Prostate gland (tissue), 2 donors: Measurements from ENCODE around the gene DDX52. TPM values are rescaled to one million over a fixed set of nuclear protein-coding genes. Genes with fewer than 3 reads are reported as not detected.
"Not testable (repeated sequence)": the region's sequence is repeated elsewhere in the genome, so short reads cannot be mapped to it uniquely, and the experiment has no call there.

Source experiments
- DNase-seq: peaks from one replicate; pipeline ENCODE4 v3.0.0-alpha.2; 2019; ENCODE audit warnings: low spot score
- H3K27ac ChIP-seq, 2 donors: fragments of 200-600 bp; sonication (generic); 2 replicates each; pipeline ENCODE4 v1.5.1; 2017 to 2019
- H3K27me3 ChIP-seq: fragments of 200-600 bp; sonication (generic); replicated peaks from 2 replicates; pipeline ENCODE4 v1.5.1; 2019; ENCODE audit not compliant: insufficient read depth
- H3K36me3 ChIP-seq, 2 donors: fragments of 200-600 bp; sonication (generic); 1 replicate in 1 of 2; 2 replicates in 1 of 2; pipeline versions ENCODE4 v1.5.1 to v1.8.1; 2017 to 2019
- H3K4me1 ChIP-seq: fragments of 200-600 bp; sonication (generic); replicated peaks from 2 replicates; pipeline ENCODE4 v1.5.1; 2019
- H3K4me3 ChIP-seq, 2 donors: fragments of 200-600 bp; sonication (generic); 2 replicates each; pipeline ENCODE4 v1.5.1; 2017 to 2019
- H3K9me3 ChIP-seq: fragments of 200-600 bp; sonication (generic); 2 replicates; pipeline ENCODE4 v1.5.1; 2017
- CTCF ChIP-seq, 4 experiments: fragments of 200-600 bp in 2 of 4; fragments of 450-650 bp in 2 of 4; sonication (generic) in 2 of 4; IDR thresholded peaks; 1 replicate in 3 of 4; 2 replicates in 1 of 4; pipeline ENCODE4 v1.5.1; 2016 to 2019; ENCODE audit warnings: antibody characterized with exemption in 4 of 4, mild to moderate bottlenecking in 2 of 4, moderate library complexity in 2 of 4
- POLR2A ChIP-seq: fragments of 450-650 bp; IDR thresholded peaks from one replicate; pipeline ENCODE4 v1.6.1; 2016; ENCODE audit warnings: antibody characterized with exemption, mild to moderate bottlenecking
- POLR2AphosphoS5 ChIP-seq: sonication (generic); formaldehyde crosslinking; IDR thresholded peaks from one replicate; pipeline ENCODE4 v1.6.1; 2017; ENCODE audit warnings: antibody characterized with exemption
- WGBS: methylation state at CpG from one replicate; pipeline ENCODE4 v1.1.5; 2018; 5-methylcytosine and 5-hydroxymethylcytosine counted together
- intact Hi-C: fragments of 100-400 bp; cut with DNase I; formaldehyde crosslinking; loops from one replicate; pipeline ENCODE4 v1.14.2; 2022
- total RNA-seq, 2 donors: library from RNA; depleted of rRNA; stranded (reverse); fragments of >200 nt; gene quantifications; one replicate each; pipeline ENCODE4 v1.1.0, GENCODE V29; 2016

Gene DDX52
- total RNA-seq, 2 donors from 2014 or later: 14.8 to 17.5 TPM

GRCh38 chr17:37647856-37648255 lies 4.6 kb upstream of the DDX52 start:
- Histone ChIP-seq H3K36me3 (no peaks in the 10 kb centered on the region), H3K4me3 (no peak overlapping the region), H3K9me3 (no peaks in the 10 kb centered on the region), H3K4me1 (no peaks in the 10 kb centered on the region), H3K27ac (no peak overlapping the region), H3K27me3 (no peaks in the 10 kb centered on the region)
- TF ChIP-seq CTCF (IDR thresholded peaks at IDR 0.05) (no peak), POLR2AphosphoS5 (no peak), POLR2A (no peak)
- no peak for DNase-seq
- 76% methylated on average over 1 of the region's 1 CpG for WGBS
- intact Hi-C loops: no loop called here

DNA sequence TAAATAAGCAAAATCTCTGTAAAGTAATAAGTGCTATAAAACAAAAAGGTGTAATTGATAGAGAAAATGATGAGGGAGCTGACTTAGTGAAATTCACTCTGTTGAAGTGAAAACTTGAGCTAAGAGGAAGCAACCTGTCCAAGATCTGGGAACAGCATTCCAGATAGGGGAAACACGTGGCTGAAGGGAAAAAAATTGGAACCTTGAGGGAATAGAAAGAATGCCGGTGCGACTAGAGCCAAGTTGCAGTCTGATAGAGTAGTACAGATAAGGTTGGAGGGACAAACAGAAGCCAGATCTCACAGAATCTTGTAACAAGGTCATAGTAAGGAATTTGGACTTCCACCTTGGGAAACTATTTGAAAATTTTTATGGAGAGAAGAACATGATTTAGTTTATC lies 623 bp upstream of the DDX52 start:
- Histone ChIP-seq H3K4me1 (no peaks in the 10 kb centered on the region), H3K27ac (peak overlapping the region; percentile 88), H3K27me3 (no peaks in the 10 kb centered on the region), H3K4me3 (peak overlapping the region in 1 of 2 donors; percentile 78), H3K36me3 (no peaks in the 10 kb centered on the region), H3K9me3 (no peaks in the 10 kb centered on the region)
- intact Hi-C loops: no loop called here
- TF ChIP-seq POLR2AphosphoS5: no peak
- 10% methylated on average over 3 of the region's 3 CpGs for WGBS
- no peak for DNase-seq

DNA sequence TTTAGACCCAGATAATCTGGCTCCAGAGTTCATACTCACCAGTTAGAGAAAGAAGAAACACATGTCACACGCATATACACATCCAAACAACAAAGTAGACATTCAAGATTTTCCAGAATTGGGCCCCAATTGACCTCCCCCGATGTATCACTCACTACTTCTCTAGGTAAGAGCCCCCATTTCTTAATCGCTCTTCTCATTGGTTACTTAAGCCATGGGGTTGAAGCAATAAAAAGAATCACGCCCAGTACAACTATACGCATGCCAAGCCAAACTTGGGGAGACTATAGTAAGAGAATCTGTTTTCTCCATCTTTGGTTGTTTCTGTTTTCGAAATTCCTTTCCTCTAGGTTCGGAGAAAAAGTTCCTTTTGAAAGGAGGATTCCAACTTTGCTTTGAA lies 565 bp downstream of the DDX52 start:
- Histone ChIP-seq H3K4me1 (no peaks in the 10 kb centered on the region), H3K9me3 (no peaks in the 10 kb centered on the region), H3K36me3 (no peaks in the 10 kb centered on the region), H3K27me3 (no peaks in the 10 kb centered on the region), H3K4me3 (peak overlapping the region; percentile 78 to 86), H3K27ac (peak overlapping the region; percentile 88)
- 1% methylated on average over 7 of the region's 7 CpGs for WGBS
- no peak for DNase-seq
- intact Hi-C loops: no loop called here
- TF ChIP-seq CTCF (IDR thresholded peaks at IDR 0.05): no peak
- TF ChIP-seq POLR2AphosphoS5: no peak
- no peak for TF ChIP-seq POLR2A

DNA sequence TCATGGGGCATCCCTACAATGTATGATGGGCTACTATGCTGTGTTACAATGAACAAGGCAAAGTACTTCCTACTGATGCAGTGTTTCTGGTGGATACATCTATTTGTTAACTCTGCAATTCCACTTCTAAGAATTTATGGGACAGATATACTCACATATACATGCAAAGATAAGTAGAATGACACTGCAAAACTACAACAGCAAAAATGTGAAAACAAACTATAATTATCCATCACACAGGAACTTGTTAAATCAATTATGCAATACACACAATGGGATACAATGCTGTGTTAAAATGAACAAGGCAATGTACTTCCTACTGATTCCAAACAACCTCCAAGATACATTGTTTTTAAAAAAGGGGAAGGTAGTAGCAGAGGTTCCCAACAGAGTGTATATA lies 3.2 kb downstream of the DDX52 start:
- intact Hi-C loops: no loop called here
- no peaks in the 10 kb centered on the region for H3K36me3 ChIP-seq
- TF ChIP-seq POLR2AphosphoS5 (no peak), POLR2A (no peak), CTCF (IDR thresholded peaks at IDR 0.05) (no peak)
- H3K4me3 ChIP-seq: no peak overlapping the region
- H3K27ac ChIP-seq: no peak overlapping the region
- no peaks in the 10 kb centered on the region for H3K9me3 ChIP-seq
- no peaks in the 10 kb centered on the region for H3K27me3 ChIP-seq
- no peak for DNase-seq
- no peaks in the 10 kb centered on the region for H3K4me1 ChIP-seq

DNA sequence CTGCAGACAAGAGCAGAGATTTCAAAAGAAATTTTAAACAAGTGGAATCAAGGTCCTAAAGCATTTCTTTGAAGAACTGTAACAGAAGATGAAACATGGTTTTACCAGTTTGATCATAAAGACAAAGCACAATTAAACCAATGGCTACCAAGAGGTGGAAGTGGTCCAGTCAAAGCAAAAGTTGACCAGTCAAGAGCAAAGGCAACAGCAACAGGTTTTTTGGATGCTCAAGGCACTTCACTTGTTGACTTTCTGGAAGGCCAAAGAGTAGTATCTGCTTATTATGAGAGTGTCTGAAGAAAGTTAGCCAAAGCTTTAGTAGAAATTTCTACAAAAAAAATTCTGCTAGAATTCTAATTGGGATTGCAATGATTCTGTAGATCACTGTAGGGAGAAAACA lies 5.3 kb downstream of the DDX52 start:
- DNase-seq: no peak
- intact Hi-C loops: no loop called here
- Histone ChIP-seq H3K27ac (no peak overlapping the region), H3K36me3 (no peaks in the 10 kb centered on the region), H3K27me3 (no peaks in the 10 kb centered on the region), H3K4me3 (no peak overlapping the region), H3K9me3 (no peaks in the 10 kb centered on the region), H3K4me1 (no peaks in the 10 kb centered on the region)
- TF ChIP-seq POLR2A (no peak), POLR2AphosphoS5 (no peak), CTCF (IDR thresholded peaks at IDR 0.05) (no peak)

GRCh38 chr17:37616430-37616829 lies 26.8 kb downstream of the DDX52 start:
- H3K9me3 ChIP-seq, intact Hi-C loops, H3K36me3 ChIP-seq, DNase-seq, H3K27ac ChIP-seq, H3K4me3 ChIP-seq, H3K4me1 ChIP-seq, H3K27me3 ChIP-seq: not testable (repeated sequence)
- 91% methylated on average over 6 of the region's 6 CpGs for WGBS
